Fibroblast of lung (primary cell): Measurements from ENCODE around the gene CC2D2B.

ENCODE experiments used
- CTCF ChIP-seq, 2 donors: IDR thresholded peaks in 1 of 2; conservative IDR thresholded peaks in 1 of 2; 1 replicate in 1 of 2; 2 replicates in 1 of 2; pipeline ENCODE4 v1.5.1; 2011 to 2012; ENCODE audit warnings: low read length in 2 of 2, control low read depth in 1 of 2, inconsistent platforms in 1 of 2, low read depth in 1 of 2, mild to moderate bottlenecking in 1 of 2
- EZH2 ChIP-seq: IDR thresholded peaks from 2 replicates; pipeline ENCODE4 v1.5.1; 2012; ENCODE audit warnings: low read length, control low read depth, mild to moderate bottlenecking; ENCODE audit errors: missing control alignments

GRCh38 chr10:95861386-95861785 is 46.4 kb upstream of the CC2D2B start:
- TF ChIP-seq CTCF (conservative IDR thresholded peaks at IDR 0.05 in 1 of 2, IDR thresholded peaks at IDR 0.05 in 1 of 2; ENCODE audit: low read depth in 1 of 2, low read length in 2 of 2) (no peak), EZH2 (no peak)
